GM21390 (cell line): ENCODE data around the gene IL12RB2.

Experiments used
- ATAC-seq: cut with Tn5 transposase; IDR thresholded peaks from one replicate; pipeline ENCODE4 v1.9.1; 2021; ENCODE audit not compliant: unreplicated experiment

The IL12RB2 gene, protein sequence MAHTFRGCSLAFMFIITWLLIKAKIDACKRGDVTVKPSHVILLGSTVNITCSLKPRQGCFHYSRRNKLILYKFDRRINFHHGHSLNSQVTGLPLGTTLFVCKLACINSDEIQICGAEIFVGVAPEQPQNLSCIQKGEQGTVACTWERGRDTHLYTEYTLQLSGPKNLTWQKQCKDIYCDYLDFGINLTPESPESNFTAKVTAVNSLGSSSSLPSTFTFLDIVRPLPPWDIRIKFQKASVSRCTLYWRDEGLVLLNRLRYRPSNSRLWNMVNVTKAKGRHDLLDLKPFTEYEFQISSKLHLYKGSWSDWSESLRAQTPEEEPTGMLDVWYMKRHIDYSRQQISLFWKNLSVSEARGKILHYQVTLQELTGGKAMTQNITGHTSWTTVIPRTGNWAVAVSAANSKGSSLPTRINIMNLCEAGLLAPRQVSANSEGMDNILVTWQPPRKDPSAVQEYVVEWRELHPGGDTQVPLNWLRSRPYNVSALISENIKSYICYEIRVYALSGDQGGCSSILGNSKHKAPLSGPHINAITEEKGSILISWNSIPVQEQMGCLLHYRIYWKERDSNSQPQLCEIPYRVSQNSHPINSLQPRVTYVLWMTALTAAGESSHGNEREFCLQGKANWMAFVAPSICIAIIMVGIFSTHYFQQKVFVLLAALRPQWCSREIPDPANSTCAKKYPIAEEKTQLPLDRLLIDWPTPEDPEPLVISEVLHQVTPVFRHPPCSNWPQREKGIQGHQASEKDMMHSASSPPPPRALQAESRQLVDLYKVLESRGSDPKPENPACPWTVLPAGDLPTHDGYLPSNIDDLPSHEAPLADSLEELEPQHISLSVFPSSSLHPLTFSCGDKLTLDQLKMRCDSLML

DNA sequence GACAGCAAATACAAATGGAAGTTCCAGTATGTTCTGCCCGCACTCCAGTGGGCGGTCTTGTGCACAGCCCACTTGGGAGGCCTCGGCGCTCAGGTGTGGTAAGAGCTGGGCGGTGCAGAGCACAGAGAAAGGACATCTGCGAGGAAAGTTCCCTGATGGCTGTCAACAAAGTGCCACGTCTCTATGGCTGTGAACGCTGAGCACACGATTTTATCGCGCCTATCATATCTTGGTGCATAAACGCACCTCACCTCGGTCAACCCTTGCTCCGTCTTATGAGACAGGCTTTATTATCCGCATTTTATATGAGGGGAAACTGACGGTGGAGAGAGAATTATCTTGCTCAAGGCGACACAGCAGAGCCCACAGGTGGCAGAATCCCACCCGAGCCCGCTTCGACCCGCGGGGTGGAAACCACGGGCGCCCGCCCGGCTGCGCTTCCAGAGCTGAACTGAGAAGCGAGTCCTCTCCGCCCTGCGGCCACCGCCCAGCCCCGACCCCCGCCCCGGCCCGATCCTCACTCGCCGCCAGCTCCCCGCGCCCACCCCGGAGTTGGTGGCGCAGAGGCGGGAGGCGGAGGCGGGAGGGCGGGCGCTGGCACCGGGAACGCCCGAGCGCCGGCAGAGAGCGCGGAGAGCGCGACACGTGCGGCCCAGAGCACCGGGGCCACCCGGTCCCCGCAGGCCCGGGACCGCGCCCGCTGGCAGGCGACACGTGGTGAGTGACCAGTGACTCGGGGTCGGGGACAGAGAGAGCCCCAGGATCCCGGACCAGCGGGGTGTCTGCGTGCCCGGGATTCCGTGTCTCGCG is at the start of gene IL12RB2:
Gene IL12RB2 (plus strand): TSS at position 623 of the 810 bp plus-strand sequence. CDS start 12,496 bp downstream, outside the sequence.
- ATAC-seq, result peak; percentile 74

DNA sequence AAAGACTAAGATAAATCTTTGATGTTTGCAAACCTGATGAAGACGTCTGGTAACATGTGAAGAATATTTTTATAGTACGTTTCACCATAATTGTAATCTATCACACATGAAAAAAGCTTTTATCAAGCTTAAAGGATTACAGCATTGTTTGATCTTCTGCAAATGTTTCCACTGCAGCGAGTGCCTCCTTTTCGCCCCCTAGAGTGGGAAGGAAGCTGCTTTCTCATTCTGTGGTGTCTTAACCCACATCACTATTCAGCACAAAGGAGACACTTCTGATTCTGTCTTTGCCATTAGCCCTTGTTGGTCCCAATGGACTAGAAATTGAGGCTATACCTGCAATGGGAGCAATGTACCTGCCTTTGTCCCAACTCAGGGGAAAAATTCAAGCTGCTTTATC is 46.0 kb upstream of the IL12RB2 start:
- ATAC-seq, result no peak

DNA sequence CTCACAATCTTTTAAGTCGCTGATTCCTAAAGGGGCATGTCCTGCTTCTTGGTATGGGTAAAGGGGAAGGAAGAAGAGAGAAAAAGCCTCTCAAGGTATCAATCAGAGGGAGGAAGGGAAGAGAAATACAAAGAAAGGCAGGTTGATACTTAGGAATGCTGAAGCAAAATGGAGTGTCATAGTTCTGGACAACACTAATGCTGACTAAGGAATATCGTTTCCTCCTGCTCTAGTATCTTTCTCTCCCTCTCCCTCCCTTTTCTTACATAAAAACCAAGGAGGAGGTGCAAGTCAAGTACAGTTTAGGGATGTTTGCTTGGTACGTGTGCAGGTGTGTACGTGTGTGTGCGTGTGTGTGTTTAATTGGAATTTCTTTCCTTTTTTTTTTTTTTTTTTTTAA is 44.9 kb upstream of the IL12RB2 start:
- no peak for ATAC-seq

DNA sequence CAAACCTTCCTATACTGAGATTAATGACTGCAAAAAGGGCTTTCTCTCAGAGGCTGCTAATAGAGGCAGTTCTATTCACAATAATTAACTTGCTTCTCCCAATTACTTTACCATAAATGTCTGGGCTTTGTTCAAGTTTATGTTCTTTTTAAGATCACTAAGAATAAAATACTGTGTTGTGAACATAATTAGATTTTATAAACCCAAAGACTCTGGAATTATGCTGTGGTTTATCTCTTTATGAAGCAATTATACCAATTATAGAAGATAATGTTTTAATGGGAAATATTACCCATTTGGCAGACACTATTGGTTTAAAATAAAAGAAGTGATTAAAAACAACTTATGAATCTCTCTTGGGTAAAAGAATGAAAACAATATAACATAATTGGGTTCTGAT is 43.5 kb upstream of the IL12RB2 start:
- ATAC-seq, result no peak

DNA sequence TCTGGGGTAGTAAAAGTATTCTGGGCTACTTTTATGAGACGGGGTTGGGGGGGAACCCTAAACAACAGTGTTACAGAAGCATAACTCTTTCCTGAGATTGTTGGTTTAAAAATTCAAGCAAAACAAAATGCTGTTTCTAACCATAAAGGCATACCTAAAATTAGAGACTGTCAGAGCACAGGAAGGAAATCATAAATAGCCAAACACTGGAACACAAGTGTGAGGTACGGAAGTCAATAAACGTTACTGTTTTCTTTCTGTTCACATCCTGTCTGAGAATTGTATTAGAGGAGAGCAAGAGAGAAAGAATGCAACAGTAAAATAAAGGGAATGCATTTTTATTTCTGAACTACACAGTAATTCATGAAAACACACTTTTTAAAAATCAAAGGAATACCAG is 42.8 kb upstream of the IL12RB2 start:
- peak; percentile 69 for ATAC-seq

DNA sequence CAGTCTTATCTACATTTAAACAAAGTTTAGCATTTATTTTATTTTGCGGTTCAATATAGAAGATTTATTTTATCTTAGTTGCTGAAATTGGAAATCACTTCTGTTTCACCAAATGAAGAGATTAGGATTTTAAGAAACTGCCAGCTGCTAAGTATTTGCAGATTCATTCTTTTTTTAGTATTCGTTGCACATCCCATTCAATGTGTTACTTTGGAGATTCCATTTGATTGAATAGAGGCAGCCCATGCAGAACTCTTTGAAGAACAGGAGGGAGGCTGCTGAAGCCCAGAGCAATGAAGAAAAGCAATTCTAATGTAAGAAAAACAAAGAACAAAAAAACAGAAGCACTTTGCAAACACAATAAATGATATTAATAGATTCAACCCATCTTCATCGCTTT is 38.6 kb upstream of the IL12RB2 start:
- ATAC-seq, result no peak

DNA sequence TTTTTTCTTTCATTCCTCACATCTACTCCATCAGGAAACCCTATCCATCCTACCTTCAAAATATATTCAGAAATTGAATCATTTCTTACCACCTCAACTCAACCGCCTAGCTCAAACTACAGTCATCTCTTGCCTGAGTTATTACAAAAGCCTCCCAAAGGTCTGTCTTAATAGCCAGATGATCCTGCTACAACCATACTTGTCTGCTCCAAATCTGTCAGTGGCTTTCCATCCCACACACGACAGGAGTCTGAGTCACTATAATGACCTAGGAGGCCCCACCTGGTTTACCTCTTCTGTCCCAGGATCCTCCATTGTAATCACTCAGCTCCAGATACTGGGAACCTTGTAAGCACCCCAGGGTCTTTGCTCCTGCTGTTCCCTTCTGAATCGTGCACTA is 37.1 kb upstream of the IL12RB2 start:
- ATAC-seq, result no peak

DNA sequence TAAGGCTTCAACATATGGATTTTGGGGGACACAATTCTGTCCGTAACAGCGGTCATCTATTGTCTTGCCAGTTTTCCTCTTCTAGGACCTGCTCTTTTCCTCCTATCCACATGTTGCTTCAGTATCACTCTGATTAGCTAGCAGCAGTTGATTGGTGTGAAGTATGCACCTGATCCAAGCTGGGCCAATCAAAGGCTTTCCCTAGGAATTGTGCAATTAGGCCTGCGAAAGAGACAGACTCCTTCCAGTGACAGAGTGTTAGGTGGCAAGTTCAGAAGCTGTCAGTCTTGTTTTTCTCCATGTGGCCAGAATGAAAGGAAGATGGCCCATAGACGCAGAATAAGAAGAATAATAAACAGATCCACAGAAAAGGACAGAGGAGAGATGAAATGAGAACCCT is 34.1 kb upstream of the IL12RB2 start:
- ATAC-seq, result no peak

DNA sequence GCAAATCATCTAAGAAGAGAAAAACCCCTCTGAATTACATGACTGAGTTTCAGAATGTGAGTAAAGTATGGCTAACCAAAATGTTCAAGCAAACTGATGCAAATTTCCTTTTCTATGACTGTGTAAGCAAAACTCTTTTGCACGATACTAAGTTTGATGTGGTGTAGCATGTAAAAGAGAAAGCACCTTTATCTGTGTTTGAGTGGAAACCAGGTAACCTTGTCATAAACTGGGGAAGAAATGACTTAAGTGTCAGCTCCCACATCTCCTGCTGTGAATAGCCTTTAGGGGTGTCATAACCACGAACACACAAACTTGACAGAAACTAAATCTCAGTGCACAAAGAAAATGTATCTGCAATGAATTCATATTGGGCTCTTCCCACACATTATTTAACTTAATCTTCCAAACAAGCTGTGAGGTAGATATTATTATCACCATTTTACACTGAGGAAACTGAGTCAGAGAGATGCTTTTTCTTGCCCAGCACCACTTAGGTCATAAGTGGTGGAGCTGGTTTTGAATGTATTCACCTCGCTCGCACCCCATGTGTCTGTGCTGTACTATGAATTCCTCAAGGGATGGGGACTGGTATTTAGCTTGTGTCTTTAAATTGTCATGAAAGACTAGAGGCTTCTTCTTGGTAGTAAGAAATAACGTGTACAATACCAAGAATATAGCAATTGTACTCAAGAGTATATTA is 32.9 kb upstream of the IL12RB2 start:
- peak; percentile 93 for ATAC-seq

DNA sequence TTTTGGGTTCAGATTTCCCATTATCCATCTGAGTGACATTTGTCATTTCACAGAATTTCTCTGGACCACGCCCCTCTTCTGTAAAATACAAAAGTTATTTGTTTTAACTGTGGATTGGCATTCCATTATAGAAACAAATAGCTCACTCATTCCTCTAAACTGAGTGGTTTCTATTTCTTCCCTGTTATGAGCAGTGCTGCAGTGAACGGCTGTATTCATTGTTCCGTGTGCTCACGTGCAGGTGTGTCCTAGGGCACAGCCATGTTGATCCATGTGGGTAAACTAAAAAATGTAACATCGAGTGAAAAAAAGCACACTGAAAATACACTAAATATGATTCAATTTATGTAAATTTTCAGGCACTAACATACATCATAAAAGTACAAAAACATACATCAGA is 27.0 kb upstream of the IL12RB2 start:
- no peak for ATAC-seq

DNA sequence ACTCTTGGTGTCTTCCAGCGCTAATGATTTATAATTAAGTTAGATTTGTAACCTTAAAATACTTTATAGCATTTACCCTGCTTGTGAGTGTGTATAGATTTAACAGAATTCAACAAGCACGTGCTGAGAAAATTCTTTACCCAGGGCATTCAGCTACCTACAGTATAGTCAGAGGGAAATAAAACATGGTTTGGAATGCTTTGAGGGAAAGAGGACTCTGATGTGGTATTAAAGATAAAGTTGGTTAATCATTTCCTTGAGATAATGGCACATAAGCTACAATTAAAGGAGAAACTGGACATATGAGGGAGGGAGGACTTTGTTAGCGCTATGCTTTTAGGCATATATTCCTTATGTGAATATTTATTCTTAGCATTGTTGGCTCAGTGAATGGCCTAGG is 26.4 kb upstream of the IL12RB2 start:
- ATAC-seq, result no peak

DNA sequence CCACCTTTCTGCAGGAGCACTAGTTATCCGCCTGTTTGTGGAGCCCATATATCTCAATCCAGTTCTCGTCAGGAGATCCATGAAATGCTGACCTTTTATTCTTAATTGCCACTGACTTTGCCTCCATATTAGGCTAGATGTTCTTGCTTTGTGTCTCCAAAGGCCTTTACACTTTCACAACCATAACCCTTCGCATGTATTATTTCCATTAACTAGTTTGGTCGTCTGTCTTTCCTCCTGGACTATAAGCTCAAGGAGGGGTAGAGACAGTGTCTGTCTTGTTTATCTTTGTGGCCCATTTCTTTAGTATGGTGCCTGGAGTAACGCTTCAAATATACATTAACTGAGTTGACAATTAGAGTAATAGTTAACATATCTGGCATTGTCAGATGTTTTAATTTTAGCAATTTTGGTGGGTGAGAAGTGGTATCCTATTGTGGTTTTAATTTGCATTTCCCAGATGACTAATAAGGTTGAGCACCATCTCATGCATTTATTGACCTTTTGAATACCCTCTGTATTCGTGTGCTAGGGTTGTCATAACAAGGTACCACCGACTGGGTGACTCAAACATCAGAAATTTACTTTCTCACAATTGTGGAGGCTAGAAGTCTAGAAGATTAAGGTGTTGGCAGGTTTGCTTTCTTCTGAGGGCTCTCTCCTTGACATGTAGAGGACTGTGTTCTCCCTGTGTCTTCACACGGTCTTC is 21.7 kb upstream of the IL12RB2 start:
- ATAC-seq, result peak; percentile 94

DNA sequence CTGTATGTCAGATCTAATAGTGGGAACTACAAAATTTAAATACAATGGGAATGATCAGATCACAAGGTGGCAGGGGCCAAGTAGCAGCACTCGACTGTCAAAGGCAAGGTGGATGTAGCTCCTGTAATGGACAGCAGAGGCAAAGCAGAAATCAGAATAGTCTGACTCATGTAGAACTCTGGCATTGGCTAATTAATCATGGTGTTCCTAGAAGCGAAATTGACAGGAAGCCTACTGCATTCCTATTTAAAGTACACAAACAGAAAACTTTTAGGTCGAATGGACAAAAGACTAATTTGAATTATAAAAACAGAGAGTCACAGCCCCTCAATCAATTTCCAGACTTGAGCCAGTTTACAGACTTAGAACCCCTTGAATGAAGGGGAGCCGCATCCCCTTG is 17.4 kb upstream of the IL12RB2 start:
- no peak for ATAC-seq

DNA sequence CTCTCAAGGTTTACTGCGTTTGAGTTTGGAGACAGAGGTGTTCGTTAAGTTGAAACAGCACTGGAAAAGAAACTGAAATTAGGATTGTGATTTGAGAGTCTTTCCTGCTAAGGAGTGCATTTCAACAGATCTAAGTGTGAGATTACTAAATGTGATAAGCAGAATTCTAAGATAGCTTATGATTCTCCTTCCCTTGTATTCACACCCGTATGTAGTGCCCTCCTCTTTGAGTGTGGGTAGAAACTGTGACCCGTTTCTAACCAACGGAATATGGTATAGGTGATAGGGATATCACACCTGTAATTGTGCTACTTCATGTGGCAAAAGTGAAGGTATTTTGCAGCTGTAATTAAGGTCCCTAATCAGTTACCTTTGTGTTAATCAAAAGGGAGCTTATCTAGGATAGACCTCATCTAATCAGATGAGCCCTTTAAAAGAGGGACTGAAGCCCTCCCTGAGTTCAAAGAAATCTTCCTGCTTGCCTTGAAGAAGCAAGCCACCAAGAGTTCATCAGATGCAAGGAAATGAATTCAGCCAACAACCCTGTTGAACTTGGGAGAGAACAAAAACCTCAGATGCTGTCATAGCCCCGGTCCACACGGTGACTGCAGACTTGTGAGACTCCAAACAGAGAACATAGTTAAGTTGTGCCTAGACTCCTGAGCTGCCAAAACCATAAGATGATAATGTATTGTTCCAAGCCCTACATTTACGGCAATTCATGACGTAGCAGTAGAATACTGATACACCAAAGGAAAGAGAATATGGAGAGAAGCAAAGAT is 12.6 kb upstream of the IL12RB2 start:
- ATAC-seq, result no peak

DNA sequence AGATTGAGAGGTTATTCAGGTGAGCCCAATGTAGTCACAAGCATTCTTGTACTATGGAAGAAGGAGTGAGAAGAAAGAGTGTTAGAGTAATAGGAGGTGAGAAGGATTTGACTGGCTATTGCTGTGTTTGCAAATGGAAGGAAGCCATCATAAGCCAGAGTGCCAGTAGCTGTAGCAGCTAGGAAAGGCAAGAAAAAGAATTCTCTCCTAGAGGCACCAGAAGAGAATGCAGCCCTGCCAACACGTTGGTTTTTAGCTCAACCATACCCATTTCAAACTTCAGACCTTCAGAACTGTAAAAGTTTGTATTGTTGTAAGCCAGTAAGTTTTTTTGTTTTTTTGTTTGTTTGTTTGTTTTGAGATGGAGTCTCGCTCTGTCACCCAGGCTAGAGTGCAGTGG is 8.9 kb upstream of the IL12RB2 start:
- ATAC-seq, result no peak

DNA sequence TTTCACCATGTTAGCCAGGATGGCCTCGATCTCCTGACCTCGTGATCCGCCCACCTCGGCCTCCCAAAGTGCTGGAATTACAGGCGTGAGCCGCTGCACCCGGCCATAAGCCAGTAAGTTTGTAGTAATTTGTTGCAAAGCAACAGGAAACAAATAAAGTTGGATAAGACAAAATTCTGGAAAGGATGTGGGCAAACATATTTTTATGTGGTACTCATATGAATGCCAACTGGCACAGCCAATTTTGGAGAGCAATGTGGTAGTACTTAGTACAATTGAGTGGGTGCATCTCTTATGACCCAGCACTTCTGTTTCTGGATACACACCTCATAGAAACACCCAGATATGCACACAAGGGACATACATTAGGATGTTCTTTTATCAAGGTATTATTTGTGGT is 8.4 kb upstream of the IL12RB2 start:
- ATAC-seq, result no peak

DNA sequence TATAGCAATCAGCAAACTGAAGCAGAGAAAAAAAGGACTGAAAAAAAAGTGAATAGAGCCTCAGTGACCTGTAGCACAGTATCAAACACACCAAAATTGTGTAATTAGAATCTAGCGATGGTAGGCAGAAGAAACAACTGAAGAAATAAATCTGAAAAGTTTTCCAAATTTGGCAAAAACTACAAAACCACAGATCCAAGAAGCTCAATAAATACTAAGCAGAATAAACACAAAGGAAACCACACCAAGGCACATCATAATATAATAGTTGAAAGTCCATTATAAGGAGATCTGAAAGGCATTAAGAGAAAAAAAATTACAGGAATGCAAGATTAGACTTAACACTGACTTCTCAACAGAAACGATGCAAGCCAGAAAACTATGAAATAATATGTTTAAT is 7.1 kb upstream of the IL12RB2 start:
- no peak for ATAC-seq

DNA sequence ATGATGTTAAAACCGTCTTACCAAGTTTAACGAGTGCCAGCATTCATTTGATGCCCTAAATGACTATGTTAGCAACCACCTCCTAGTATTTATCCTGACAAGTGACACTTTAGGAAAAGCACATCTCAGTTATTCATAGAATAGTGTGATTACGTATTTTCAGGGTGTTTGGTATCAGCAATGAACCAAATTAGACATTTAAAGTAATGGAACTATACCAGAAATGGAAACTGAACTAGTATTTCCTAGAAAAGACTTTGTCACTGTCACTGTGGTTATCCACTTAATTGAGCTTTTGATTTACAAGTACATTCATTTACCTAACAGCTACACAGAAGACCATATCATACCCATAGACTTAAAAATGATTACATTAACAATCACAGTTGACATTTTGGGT is 3.6 kb upstream of the IL12RB2 start:
- no peak for ATAC-seq

DNA sequence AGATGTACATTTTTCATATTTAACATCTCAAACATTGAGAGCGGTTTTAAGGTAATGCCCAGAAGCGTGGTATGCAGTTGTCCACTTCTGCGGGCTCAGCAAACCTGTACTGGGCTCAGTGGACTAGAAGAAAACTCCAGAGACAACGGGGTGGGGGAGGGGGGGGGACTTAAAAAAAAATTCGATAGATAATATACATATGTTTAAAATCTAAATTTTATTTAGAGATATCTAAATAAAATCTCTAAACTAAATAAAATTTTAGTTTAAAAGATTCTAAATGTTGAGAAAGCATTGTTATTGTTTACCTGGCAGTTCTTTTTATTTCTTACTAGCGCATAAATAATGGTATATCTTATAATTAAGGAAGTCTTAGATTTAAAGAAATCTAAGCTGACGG is 1.1 kb upstream of the IL12RB2 start:
- ATAC-seq, result no peak
